Measurements from ENCODE around the gene ZNF451.

ZNF451 gene

DNA sequence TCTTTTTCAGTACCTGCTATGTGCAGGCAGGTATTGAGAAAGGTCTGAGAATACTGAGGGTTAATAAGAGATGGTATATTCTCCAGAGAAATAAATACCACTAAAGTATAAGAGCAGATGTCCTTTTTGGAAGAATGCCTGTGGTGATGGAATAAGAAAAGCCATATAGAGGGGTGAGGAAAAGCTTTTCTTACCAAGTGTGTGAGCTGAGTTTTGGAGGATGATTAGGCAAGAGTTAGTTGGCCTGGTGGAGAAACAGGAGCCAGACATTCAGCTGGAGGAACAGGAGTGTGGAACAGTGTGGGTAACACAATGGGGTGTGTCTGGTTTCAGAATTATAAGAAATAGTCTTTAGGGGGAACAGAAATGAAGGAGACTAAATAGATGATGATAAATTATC is 19.9 kb downstream of the ZNF451 start:
- in situ Hi-C loops (cut with MboI; ENCODE audit: low sequenced_read_pairs): no loop called here
- Histone ChIP-seq H3K9me3 (no peaks in the 10 kb centered on the region), H3K4me1 (no peaks in the 10 kb centered on the region), H3K27me3 (ENCODE audit: low read depth) (no peaks in the 10 kb centered on the region), H3K4me3 (no peak overlapping the region), H3K36me3 (replicated peaks) (peaks cover 14% of the 10 kb centered on the region)
- no peak for DNase-seq (ENCODE audit: low spot score in 2 of 2)

GRCh38 chr6:57113105-57113504 is 23.1 kb downstream of the ZNF451 start:
- Histone ChIP-seq H3K9me3 (no peaks in the 10 kb centered on the region), H3K27me3 (ENCODE audit: low read depth) (no peaks in the 10 kb centered on the region), H3K4me3 (no peak overlapping the region), H3K4me1 (no peaks in the 10 kb centered on the region), H3K36me3 (replicated peaks) (peaks cover 11% of the 10 kb centered on the region)
- no peak for DNase-seq (ENCODE audit: low spot score in 2 of 2)
- in situ Hi-C loops (cut with MboI; ENCODE audit: low sequenced_read_pairs): no loop called here

GRCh38 chr6:57116776-57117175 is 26.8 kb downstream of the ZNF451 start:
- Histone ChIP-seq H3K36me3 (replicated peaks) (no peaks in the 10 kb centered on the region), H3K27me3 (ENCODE audit: low read depth) (no peaks in the 10 kb centered on the region), H3K9me3 (no peaks in the 10 kb centered on the region), H3K4me1 (peaks cover 16% of the 10 kb centered on the region), H3K4me3 (no peak overlapping the region)
- DNase-seq (ENCODE audit: low spot score in 2 of 2): no peak
- in situ Hi-C loops (cut with MboI; ENCODE audit: low sequenced_read_pairs): no loop called here

DNA sequence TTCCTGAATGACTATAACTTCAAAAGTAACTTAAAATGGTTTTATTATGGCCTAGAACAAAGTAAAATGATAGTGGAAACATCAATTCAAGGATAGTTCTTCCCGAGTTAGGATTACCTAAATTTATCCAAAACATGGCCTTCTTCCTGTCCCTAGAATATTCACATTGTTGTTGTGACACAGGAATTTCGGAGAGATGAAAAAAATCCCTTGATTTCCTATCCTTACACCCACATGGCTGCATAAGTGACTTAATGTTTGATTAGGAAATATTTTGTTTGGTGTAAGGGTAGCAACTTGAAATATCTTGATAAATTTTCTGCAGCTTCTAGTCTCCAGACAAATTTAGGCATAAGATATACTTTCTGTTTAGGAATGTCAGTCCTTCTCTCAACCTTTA is 27.8 kb downstream of the ZNF451 start:
- DNase-seq (ENCODE audit: low spot score in 2 of 2): no peak
- in situ Hi-C loops (cut with MboI; ENCODE audit: low sequenced_read_pairs): no loop called here

GRCh38 chr6:57123111-57123510 is 33.1 kb downstream of the ZNF451 start:
- H3K27me3 ChIP-seq (ENCODE audit: low read depth): no peaks in the 10 kb centered on the region
- H3K9me3 ChIP-seq: no peaks in the 10 kb centered on the region
- H3K4me3 ChIP-seq: no peak overlapping the region
- H3K36me3 ChIP-seq (replicated peaks): no peaks in the 10 kb centered on the region
- H3K4me1 ChIP-seq: peaks cover 20% of the 10 kb centered on the region
- no peak for DNase-seq (ENCODE audit: low spot score in 2 of 2)
- in situ Hi-C loops (cut with MboI; ENCODE audit: low sequenced_read_pairs): no loop called here

More for the DNA sequence above, 27.8 kb downstream of the ZNF451 start:
- no peaks in the 10 kb centered on the region for H3K27me3 ChIP-seq (ENCODE audit: low read depth)
- no peak overlapping the region for H3K4me3 ChIP-seq
- no peaks in the 10 kb centered on the region for H3K36me3 ChIP-seq (replicated peaks)
- no peaks in the 10 kb centered on the region for H3K9me3 ChIP-seq
- H3K4me1 ChIP-seq: peaks cover 16% of the 10 kb centered on the region

DNA sequence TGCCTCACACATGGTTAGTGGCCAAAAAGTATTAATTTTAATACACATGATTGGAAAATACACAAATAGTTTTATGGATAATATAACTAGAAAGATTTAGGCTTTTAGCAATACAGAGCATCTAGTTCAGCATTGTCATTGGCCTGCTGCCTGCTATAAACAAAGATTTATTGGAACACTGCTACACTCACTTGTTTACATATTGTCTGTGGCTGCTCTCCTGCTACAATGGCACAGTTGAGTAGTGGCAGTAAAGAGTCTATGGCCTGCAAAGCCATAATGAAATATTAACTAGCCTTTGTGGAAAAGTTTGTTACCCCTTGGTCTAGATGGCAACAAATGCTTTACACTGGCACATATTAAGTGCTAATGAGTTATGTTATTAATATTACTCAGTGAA is 37.8 kb downstream of the ZNF451 start:
- Histone ChIP-seq H3K9me3 (no peaks in the 10 kb centered on the region), H3K4me1 (peaks cover 4% of the 10 kb centered on the region; the same call in 1 of the 2 replicates), H3K27me3 (ENCODE audit: low read depth) (no peaks in the 10 kb centered on the region), H3K4me3 (no peak overlapping the region), H3K36me3 (replicated peaks) (peaks cover 10% of the 10 kb centered on the region)
- in situ Hi-C loops (cut with MboI; ENCODE audit: low sequenced_read_pairs): no loop called here
- DNase-seq (ENCODE audit: low spot score in 2 of 2): peak in 1 of 2 experiments; percentile 7

GRCh38 chr6:57130661-57131177 is 40.7 kb downstream of the ZNF451 start:
- H3K9me3 ChIP-seq: no peaks in the 10 kb centered on the region
- no peak overlapping the region for H3K4me3 ChIP-seq
- in situ Hi-C loops (cut with MboI; ENCODE audit: low sequenced_read_pairs): no loop called here
- H3K36me3 ChIP-seq (replicated peaks): peaks cover 26% of the 10 kb centered on the region
- DNase-seq (ENCODE audit: low spot score in 2 of 2): no peak
- peaks cover 4% of the 10 kb centered on the region; the same call in 1 of the 2 replicates for H3K4me1 ChIP-seq
- H3K27me3 ChIP-seq (ENCODE audit: low read depth): no peaks in the 10 kb centered on the region

DNA sequence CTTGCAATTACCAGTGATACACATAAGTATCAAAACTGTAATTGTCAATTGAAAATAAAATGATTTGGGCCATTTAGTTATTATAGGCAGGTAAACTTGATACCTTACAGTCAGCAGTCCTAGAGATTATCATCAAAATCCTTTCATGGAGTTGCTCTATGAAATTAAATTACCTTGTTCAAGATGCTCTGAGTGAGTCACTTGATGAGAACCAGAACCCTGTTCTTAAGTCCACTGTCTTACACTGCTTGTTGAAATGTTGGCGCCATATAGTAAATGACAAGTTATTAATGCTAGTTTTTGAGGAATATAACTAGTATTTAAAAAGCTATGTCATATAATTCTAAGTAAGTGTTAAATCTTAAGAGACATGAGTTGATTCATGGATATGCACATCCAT is 45.0 kb downstream of the ZNF451 start:
- no peaks in the 10 kb centered on the region for H3K9me3 ChIP-seq
- no peaks in the 10 kb centered on the region for H3K27me3 ChIP-seq (ENCODE audit: low read depth)
- peaks cover 25% of the 10 kb centered on the region for H3K36me3 ChIP-seq (replicated peaks)
- no peak overlapping the region for H3K4me3 ChIP-seq
- no peak for DNase-seq (ENCODE audit: low spot score in 2 of 2)
- no peaks in the 10 kb centered on the region; the same call in 1 of the 2 replicates for H3K4me1 ChIP-seq
- in situ Hi-C loops (cut with MboI; ENCODE audit: low sequenced_read_pairs): no loop called here

- Histone ChIP-seq H3K27me3 (ENCODE audit: low read depth) (no peaks in the 10 kb centered on the region), H3K4me1 (no peaks in the 10 kb centered on the region; the same call in 1 of the 2 replicates), H3K4me3 (no peak overlapping the region), H3K9me3 (no peaks in the 10 kb centered on the region), H3K36me3 (replicated peaks) (peaks cover 25% of the 10 kb centered on the region)
- in situ Hi-C loops (cut with MboI; ENCODE audit: low sequenced_read_pairs): no loop called here
- no peak for DNase-seq (ENCODE audit: low spot score in 2 of 2)
These were observed 45.9 kb downstream of the ZNF451 start for GRCh38 chr6:57135885-57136284.

GRCh38 chr6:57137350-57137749 is 47.4 kb downstream of the ZNF451 start:
- DNase-seq (ENCODE audit: low spot score in 2 of 2): no peak
- Histone ChIP-seq H3K4me1 (no peaks in the 10 kb centered on the region), H3K4me3 (no peak overlapping the region), H3K27me3 (ENCODE audit: low read depth) (no peaks in the 10 kb centered on the region), H3K36me3 (replicated peaks) (peaks cover 30% of the 10 kb centered on the region), H3K9me3 (no peaks in the 10 kb centered on the region)
- in situ Hi-C loops (cut with MboI; ENCODE audit: low sequenced_read_pairs): no loop called here

- Histone ChIP-seq H3K4me1 (no peaks in the 10 kb centered on the region), H3K4me3 (no peak overlapping the region), H3K9me3 (no peaks in the 10 kb centered on the region), H3K27me3 (ENCODE audit: low read depth) (no peaks in the 10 kb centered on the region), H3K36me3 (replicated peaks) (peaks cover 31% of the 10 kb centered on the region)
- no peak for DNase-seq (ENCODE audit: low spot score in 2 of 2)
- in situ Hi-C loops (cut with MboI; ENCODE audit: low sequenced_read_pairs): no loop called here
These were observed 48.0 kb downstream of the ZNF451 start for GRCh38 chr6:57138026-57138425.

DNA sequence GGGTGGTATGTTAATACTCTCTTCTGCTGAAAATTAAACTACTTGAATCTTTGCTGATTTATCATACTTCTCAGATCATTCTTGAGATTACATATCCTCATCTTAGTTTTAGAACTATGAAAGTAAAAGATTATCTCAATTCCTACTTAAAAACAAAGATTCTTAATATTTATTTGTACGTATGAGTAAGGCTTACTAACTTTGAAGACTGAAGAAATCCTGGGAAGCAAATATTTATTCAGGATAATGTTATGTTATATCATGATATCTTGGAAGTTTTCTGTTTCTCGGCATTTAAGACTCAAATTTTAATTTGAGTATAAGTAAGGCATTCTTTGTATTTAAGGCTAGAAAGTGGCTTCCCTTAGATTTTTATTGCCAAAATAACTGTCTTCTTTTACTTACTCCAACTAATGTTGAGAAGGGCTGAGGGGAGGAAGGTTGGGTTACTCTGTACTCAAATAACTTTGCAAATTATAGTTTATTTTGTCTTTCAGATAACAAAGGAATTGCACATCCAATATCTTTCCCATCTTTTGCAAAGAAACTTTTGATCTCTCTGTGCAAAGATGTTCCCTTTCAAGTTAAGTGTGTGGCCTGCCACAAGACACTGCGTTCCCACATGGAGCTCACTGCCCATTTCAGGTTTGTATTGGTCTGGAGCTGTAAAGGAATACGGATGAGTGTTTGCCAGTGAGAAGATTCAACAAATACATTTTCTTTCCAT is 51.6 kb downstream of the ZNF451 start:
- no peak for DNase-seq (ENCODE audit: low spot score in 2 of 2)
- H3K27me3 ChIP-seq (ENCODE audit: low read depth): no peaks in the 10 kb centered on the region
- peaks cover 20% of the 10 kb centered on the region for H3K36me3 ChIP-seq (replicated peaks)
- no peak overlapping the region for H3K4me3 ChIP-seq
- in situ Hi-C loops (cut with MboI; ENCODE audit: low sequenced_read_pairs): no loop called here
- peaks cover 4% of the 10 kb centered on the region; the same call in 1 of the 2 replicates for H3K4me1 ChIP-seq
- H3K9me3 ChIP-seq: no peaks in the 10 kb centered on the region

DNA sequence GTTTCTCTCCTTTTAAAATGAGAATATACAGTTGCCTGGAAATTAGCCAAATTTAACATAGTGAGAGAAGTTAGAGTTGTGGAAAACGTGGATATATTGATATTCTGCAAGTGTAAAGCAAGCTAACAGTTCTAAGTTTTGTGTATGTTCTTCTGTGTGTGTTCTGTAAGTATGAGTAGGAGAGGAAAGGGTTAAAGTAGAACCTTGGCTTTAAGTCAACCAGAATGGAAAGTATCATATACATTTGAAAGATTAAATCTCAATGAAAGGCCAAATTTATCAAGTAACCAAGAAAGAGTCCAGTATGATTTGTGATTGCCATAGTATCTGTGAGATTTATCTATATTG is 52.2 kb downstream of the ZNF451 start:
- peaks cover 4% of the 10 kb centered on the region; the same call in 1 of the 2 replicates for H3K4me1 ChIP-seq
- peaks cover 18% of the 10 kb centered on the region for H3K36me3 ChIP-seq (replicated peaks)
- in situ Hi-C loops (cut with MboI; ENCODE audit: low sequenced_read_pairs): no loop called here
- H3K27me3 ChIP-seq (ENCODE audit: low read depth): no peaks in the 10 kb centered on the region
- no peaks in the 10 kb centered on the region for H3K9me3 ChIP-seq
- H3K4me3 ChIP-seq: no peak overlapping the region
- DNase-seq (ENCODE audit: low spot score in 2 of 2): no peak

DNA sequence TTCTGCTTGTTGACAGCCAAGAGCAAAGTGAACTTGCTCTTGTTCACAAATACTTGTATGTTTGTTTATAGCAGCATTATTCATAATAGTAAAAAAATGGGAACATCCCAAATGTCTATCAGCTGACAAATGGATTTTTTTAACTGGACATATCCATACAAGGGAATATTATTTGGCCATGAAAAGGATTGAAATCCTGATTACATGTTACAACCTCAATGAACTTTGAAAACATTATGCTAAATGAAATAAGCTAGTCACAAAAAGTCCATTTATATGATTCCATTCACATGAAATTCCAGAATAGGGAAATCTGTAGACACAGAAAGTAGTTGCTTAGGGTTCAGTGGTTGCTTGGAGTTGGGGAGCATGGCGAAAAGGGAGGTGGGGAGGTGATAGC is 53.7 kb downstream of the ZNF451 start:
- H3K4me1 ChIP-seq: peaks cover 4% of the 10 kb centered on the region; the same call in 1 of the 2 replicates
- in situ Hi-C loops (cut with MboI; ENCODE audit: low sequenced_read_pairs): no loop called here
- no peak overlapping the region for H3K4me3 ChIP-seq
- DNase-seq (ENCODE audit: low spot score in 2 of 2): no peak
- H3K9me3 ChIP-seq: no peaks in the 10 kb centered on the region
- H3K36me3 ChIP-seq (replicated peaks): peaks cover 29% of the 10 kb centered on the region
- no peaks in the 10 kb centered on the region for H3K27me3 ChIP-seq (ENCODE audit: low read depth)

Measured in HAP-1 (cell line).